GM19468 (cell line): ENCODE results near the gene IQCM.
"Not testable (repeated sequence)": the region's sequence is repeated elsewhere in the genome, so short reads cannot be mapped to it uniquely, and the experiment has no call there.

ENCODE experiments used
- ATAC-seq: cut with Tn5 transposase; IDR thresholded peaks from one replicate; pipeline ENCODE4 v1.9.1; 2021; ENCODE audit warnings: mild to moderate bottlenecking, moderate library complexity, moderate number of reproducible peaks; ENCODE audit not compliant: unreplicated experiment; ENCODE audit errors: extremely low read depth

The IQCM gene

GRCh38 chr4:149500806-149501205, 314.8 kb downstream of the IQCM start:
- no peak for ATAC-seq

- no peak for ATAC-seq
These were observed 315.9 kb downstream of the IQCM start for GRCh38 chr4:149499726-149500125.

GRCh38 chr4:149498246-149498645, 317.4 kb downstream of the IQCM start:
- ATAC-seq = no peak

GRCh38 chr4:149493492-149493891, 322.2 kb downstream of the IQCM start:
- no peak for ATAC-seq

- no peak for ATAC-seq
These were observed 326.3 kb downstream of the IQCM start for GRCh38 chr4:149489321-149489720.

GRCh38 chr4:149486861-149487260, 328.8 kb downstream of the IQCM start:
- no peak for ATAC-seq

- not testable (repeated sequence) for ATAC-seq
These were observed 347.0 kb downstream of the IQCM start for GRCh38 chr4:149468669-149469068.

GRCh38 chr4:149466446-149466845, 349.2 kb downstream of the IQCM start:
- no peak for ATAC-seq

- no peak for ATAC-seq
These were observed 349.7 kb downstream of the IQCM start for GRCh38 chr4:149465955-149466354.

GRCh38 chr4:149443537-149443936, 372.1 kb downstream of the IQCM start:
- no peak for ATAC-seq

- ATAC-seq = no peak
These were observed 374.3 kb downstream of the IQCM start for GRCh38 chr4:149441338-149441737.

GRCh38 chr4:149426461-149426860, 389.2 kb downstream of the IQCM start:
- no peak for ATAC-seq

- no peak for ATAC-seq
These were observed 406.1 kb downstream of the IQCM start for GRCh38 chr4:149409555-149409962.

- ATAC-seq = no peak
These were observed 406.5 kb downstream of the IQCM start for GRCh38 chr4:149409146-149409545.

GRCh38 chr4:149404143-149404542, 411.5 kb downstream of the IQCM start:
- no peak for ATAC-seq

- ATAC-seq = no peak
These were observed 412.6 kb downstream of the IQCM start for GRCh38 chr4:149403081-149403480.

GRCh38 chr4:149398993-149399392, 416.6 kb downstream of the IQCM start:
- ATAC-seq = no peak

- ATAC-seq = no peak
These were observed 444.7 kb downstream of the IQCM start for GRCh38 chr4:149370785-149371420.

GRCh38 chr4:149370002-149370401, 445.6 kb downstream of the IQCM start:
- ATAC-seq = no peak

- no peak for ATAC-seq
These were observed 462.4 kb downstream of the IQCM start for GRCh38 chr4:149353241-149353640.

- ATAC-seq = no peak
These were observed 466.1 kb downstream of the IQCM start for GRCh38 chr4:149349541-149349940.

- ATAC-seq = no peak
These were observed 468.5 kb downstream of the IQCM start for GRCh38 chr4:149347139-149347538.

GRCh38 chr4:149345424-149345823, 470.2 kb downstream of the IQCM start:
- no peak for ATAC-seq
